Measurements from ENCODE around the gene FCSK. TPM values are rescaled to one million over a fixed set of nuclear protein-coding genes. Genes with fewer than 3 reads are reported as not detected.
A peak's percentile ranks its signal among the peaks of the same experiment; 100 is the strongest.

FCSK gene
- total and polyA plus RNA-seq, 4 experiments from 2014 or later: 7.4 to 42.8 (median 26.3) TPM

DNA sequence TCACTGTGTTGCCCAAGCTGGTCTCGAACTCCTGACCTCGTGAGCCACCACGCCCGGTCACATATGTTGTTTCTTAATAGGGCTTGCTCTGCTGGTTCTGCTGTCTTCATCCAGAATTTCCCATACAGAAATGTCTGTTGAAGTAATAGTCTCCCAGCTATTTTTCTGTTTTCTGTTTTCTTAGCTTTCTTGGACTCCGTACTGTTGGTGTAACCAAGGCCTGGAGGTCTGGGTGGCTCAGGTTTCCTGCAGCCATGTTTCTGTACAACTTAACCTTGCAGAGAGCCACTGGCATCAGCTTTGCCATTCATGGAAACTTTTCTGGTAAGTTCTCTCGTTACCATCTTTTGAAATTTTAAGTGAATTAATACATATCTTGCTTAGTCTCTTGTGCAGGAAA is 72.0 kb downstream of the FCSK start:
- Histone ChIP-seq H3K4me1 (ENCODE audit: insufficient read depth, low read length) (peaks cover 59% of the 10 kb centered on the region), H3K4me3 (ENCODE audit: low read length in 2 of 2) (no peak overlapping the region), H3K27ac (ENCODE audit: low read depth, low read length) (peak overlapping the region; percentile 3), H3K36me3 (ENCODE audit: insufficient read depth, low read length) (peaks cover 37% of the 10 kb centered on the region), H3K27me3 (ENCODE audit: insufficient read depth, low read length) (no peaks in the 10 kb centered on the region), H3K9me3 (ENCODE audit: control insufficient read depth in 1 of 2, low read length in 2 of 2) (no peaks in the 10 kb centered on the region)
- POLR2A ChIA-PET (ENCODE audit: partially characterized antibody): interaction anchor here (4.8 kb wide), 1 partner anchor 146 kb away, joined by 58 read pairs; no protein-coding TSS in a partner anchor
- H3K27ac Mint-ChIP-seq: peak overlapping the region; percentile 43 to 97 (median 82)
- intact Hi-C loops (cut with micrococcal nuclease): no loop called here
- peaks cover 26 to 68% of the 10 kb centered on the region in 2 donors for H3K36me3 Mint-ChIP-seq
- DNase-seq: no peak
- CTCF ChIA-PET (ENCODE audit: partially characterized antibody): interaction anchor here (5.8 kb wide), 1 partner anchor 17 kb away, joined by 30 read pairs; no protein-coding TSS in a partner anchor
- H3K4me1 Mint-ChIP-seq: peaks cover 35 to 78% (median 51%) of the 10 kb centered on the region in 4 donors
- no peaks in the 10 kb centered on the region for H3K27me3 Mint-ChIP-seq
- H3K9me3 Mint-ChIP-seq: peaks cover 0 to 2% (median 0%) of the 10 kb centered on the region in 8 donors
- peak overlapping the region; percentile 48 to 83 (median 69) for H3K4me3 Mint-ChIP-seq

- Histone ChIP-seq H3K4me1 (ENCODE audit: insufficient read depth, low read length) (peaks cover 52% of the 10 kb centered on the region), H3K36me3 (ENCODE audit: insufficient read depth, low read length) (peaks cover 47% of the 10 kb centered on the region), H3K9me3 (ENCODE audit: control insufficient read depth in 1 of 2, low read length in 2 of 2) (no peaks in the 10 kb centered on the region), H3K4me3 (ENCODE audit: low read length in 2 of 2) (no peak overlapping the region), H3K27ac (ENCODE audit: low read depth, low read length) (no peak overlapping the region), H3K27me3 (ENCODE audit: insufficient read depth, low read length) (no peaks in the 10 kb centered on the region)
- H3K4me1 Mint-ChIP-seq: peaks cover 30 to 75% (median 45%) of the 10 kb centered on the region in 4 donors
- H3K36me3 Mint-ChIP-seq: peaks cover 31 to 75% of the 10 kb centered on the region in 2 donors
- POLR2A ChIA-PET (ENCODE audit: partially characterized antibody): no interaction called here
- peaks cover 0 to 2% (median 0%) of the 10 kb centered on the region in 8 donors for H3K9me3 Mint-ChIP-seq
- no peak for DNase-seq
- peak overlapping the region in 7 of 8 donors; percentile 0 to 83 (median 53) for H3K4me3 Mint-ChIP-seq
- intact Hi-C loops (cut with micrococcal nuclease): no loop called here
- CTCF ChIA-PET (ENCODE audit: partially characterized antibody): interaction anchor here (0.7 to 1.1 kb wide), 3 partner anchors 10 to 154 kb away, joined by 3 read pairs; no protein-coding TSS in a partner anchor
- peak overlapping the region in 6 of 7 donors; percentile 40 to 97 (median 68) for H3K27ac Mint-ChIP-seq
- no peaks in the 10 kb centered on the region for H3K27me3 Mint-ChIP-seq
Measured at GRCh38 chr16:70527315-70527996, 73.1 kb downstream of the FCSK start.

DNA sequence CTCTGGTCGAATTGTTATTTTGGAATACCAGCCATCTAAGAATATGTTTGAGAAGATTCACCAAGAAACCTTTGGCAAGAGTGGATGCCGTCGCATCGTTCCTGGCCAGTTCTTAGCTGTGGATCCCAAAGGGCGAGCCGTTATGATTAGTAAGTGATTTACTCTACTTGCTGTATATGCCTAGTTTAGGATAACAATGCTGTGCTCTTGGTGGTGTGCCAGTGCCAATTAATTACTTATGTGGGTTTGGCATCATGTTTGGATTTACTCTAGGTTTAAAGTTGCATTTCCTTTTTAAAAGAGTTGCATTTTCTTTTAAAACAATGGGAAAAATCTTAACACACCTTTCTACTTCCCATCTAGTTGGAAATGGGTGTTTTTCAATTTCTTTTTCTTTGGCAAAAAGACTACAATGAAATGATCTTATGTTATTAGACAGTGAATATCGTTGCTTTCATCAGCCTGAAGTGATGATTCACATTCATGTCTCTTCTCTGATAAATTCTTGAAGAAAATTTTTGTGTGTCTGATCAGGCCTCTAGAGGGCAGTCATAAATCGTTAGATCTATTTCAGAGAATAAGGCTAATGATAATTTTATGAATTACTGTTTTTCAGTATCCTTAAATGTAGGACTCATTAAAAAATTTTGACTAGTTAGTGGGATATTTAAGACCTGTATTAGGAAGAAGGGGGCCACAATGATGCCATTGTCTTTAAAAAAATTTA is 74.8 kb downstream of the FCSK start:
- peaks cover 50% of the 10 kb centered on the region for H3K4me1 ChIP-seq (ENCODE audit: insufficient read depth, low read length)
- ChIA-PET CTCF (ENCODE audit: partially characterized antibody) (interaction anchor here (0.8 to 1.1 kb wide), 3 partner anchors 8 to 20 kb away, joined by 3 to 5 read pairs (median 3); no protein-coding TSS in a partner anchor), POLR2A (ENCODE audit: partially characterized antibody) (no interaction called here)
- Mint-ChIP-seq H3K36me3 (peaks cover 46 to 74% of the 10 kb centered on the region in 2 donors), H3K4me3 (peak overlapping the region in 4 of 8 donors; percentile 33 to 82 (median 66)), H3K27me3 (no peaks in the 10 kb centered on the region), H3K9me3 (no peaks in the 10 kb centered on the region), H3K27ac (peak overlapping the region; percentile 30 to 91 (median 82)), H3K4me1 (peaks cover 32 to 71% (median 46%) of the 10 kb centered on the region in 4 donors)
- H3K27me3 ChIP-seq (ENCODE audit: insufficient read depth, low read length): no peaks in the 10 kb centered on the region
- H3K27ac ChIP-seq (ENCODE audit: low read depth, low read length): peak overlapping the region; percentile 13
- H3K9me3 ChIP-seq (ENCODE audit: control insufficient read depth in 1 of 2, low read length in 2 of 2): no peaks in the 10 kb centered on the region
- no peak overlapping the region for H3K4me3 ChIP-seq (ENCODE audit: low read length in 2 of 2)
- peak in 4 of 5 donors; percentile 13 to 38 (median 22) for DNase-seq
- H3K36me3 ChIP-seq (ENCODE audit: insufficient read depth, low read length): peaks cover 63% of the 10 kb centered on the region
- intact Hi-C loops (cut with micrococcal nuclease): no loop called here

Other genes starting within 250 kb of the FCSK start
- 10 to 100 TPM; 43.5 to 44.1 TPM for gene EXOSC6, start 202.7 kb upstream of the FCSK start, total RNA-seq
- 10 to 100 TPM in 1 of 2 donors, 1 to 10 TPM in 1; 6.6 to 11.9 TPM for gene EXOSC6, start 202.7 kb upstream of the FCSK start, polyA plus RNA-seq
- 100 to 1,000 TPM; 102 to 103 TPM for gene AARS1, start 165.1 kb upstream of the FCSK start, total RNA-seq
- gene AARS1, start 165.1 kb upstream of the FCSK start, polyA plus RNA-seq: 10 to 100 TPM; 22.6 to 37.5 TPM
- 10 to 100 TPM; 26.9 to 28.7 TPM for gene DDX19B, start 155.4 kb upstream of the FCSK start, total RNA-seq
- gene DDX19B, start 155.4 kb upstream of the FCSK start, polyA plus RNA-seq: 10 to 100 TPM; 52.4 to 52.7 TPM
- gene DDX19A, start 107.7 kb upstream of the FCSK start, total RNA-seq: 10 to 100 TPM; 42.8 to 43.5 TPM
- gene DDX19A, start 107.7 kb upstream of the FCSK start, polyA plus RNA-seq: 10 to 100 TPM; 28.8 to 37.9 TPM
- 10 to 100 TPM; 27.5 to 30.8 TPM for gene ST3GAL2, start 15.5 kb upstream of the FCSK start, total RNA-seq
- gene ST3GAL2, start 15.5 kb upstream of the FCSK start, polyA plus RNA-seq: 10 to 100 TPM; 10.0 to 15.8 TPM
- gene COG4, start 69.0 kb downstream of the FCSK start, total RNA-seq: 10 to 100 TPM; 66.5 to 68.9 TPM
- gene COG4, start 69.0 kb downstream of the FCSK start, polyA plus RNA-seq: 10 to 100 TPM; 37.0 to 70.4 TPM
- 100 to 1,000 TPM; 289 to 291 TPM for gene SF3B3, start 69.2 kb downstream of the FCSK start, total RNA-seq
- gene SF3B3, start 69.2 kb downstream of the FCSK start, polyA plus RNA-seq: 100 to 1,000 TPM; 105 to 149 TPM
- not detected for gene IL34, start 192.0 kb downstream of the FCSK start, total RNA-seq
- not detected for gene IL34, start 192.0 kb downstream of the FCSK start, polyA plus RNA-seq
- gene MTSS2, start 231.5 kb downstream of the FCSK start, total RNA-seq: 1 to 10 TPM; 1.8 to 1.9 TPM
- not detected for gene MTSS2, start 231.5 kb downstream of the FCSK start, polyA plus RNA-seq

Measured in CD4-positive, alpha-beta memory T cell (primary cell).